ENCODE data around the gene CHMP5.

The CHMP5 gene

DNA sequence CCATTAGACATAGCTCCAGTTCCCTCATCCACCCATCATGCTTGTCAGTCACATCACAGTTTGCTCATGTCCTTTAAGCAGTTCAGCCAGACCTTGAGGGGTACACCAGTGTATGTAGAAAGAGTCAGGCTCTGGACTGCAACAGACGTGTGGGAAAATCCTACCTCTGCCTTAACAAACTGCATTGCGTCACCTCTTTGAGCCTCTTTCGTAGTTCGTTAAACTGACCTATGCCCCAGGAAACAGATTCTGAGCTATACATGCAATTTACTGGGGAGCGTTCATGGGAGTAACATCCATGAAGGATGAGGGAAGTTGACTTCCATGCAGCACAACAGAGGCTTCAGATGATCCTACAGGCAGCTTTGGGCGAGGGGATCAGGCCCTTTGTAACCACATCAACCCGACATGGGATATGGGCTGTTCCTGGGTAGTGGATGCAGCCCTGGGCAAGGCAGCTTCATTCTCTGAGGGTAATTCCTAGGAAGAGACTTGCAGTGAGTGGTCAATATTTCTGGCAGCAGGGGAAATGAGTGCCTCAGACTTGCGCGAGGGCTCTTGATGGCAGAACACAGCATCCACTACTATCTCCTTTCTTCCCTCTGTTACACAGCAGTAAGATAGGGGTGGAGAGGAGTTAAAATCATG lies 20.6 kb upstream of the CHMP5 start:
- no peak for DNase-seq

DNA sequence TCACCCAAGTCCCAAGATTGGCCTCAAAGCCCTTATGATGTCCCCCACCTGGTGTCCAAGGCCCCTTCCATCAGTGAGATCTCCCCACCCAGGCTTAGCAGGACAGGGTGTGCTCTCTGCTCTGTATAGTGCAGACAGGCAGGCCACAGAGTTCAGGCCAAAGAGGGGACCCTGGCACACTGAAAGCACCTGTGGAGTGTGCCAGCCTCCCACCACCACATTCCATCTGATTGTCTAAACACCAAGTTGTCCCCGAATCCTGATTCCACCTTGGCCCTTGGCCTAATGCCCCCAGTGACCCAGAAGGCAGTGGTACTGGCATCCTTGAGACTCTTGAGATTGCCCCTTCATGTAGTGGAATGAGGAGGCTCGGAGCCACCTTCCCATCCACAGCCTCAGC lies 19.5 kb upstream of the CHMP5 start:
- DNase-seq: no peak

DNA sequence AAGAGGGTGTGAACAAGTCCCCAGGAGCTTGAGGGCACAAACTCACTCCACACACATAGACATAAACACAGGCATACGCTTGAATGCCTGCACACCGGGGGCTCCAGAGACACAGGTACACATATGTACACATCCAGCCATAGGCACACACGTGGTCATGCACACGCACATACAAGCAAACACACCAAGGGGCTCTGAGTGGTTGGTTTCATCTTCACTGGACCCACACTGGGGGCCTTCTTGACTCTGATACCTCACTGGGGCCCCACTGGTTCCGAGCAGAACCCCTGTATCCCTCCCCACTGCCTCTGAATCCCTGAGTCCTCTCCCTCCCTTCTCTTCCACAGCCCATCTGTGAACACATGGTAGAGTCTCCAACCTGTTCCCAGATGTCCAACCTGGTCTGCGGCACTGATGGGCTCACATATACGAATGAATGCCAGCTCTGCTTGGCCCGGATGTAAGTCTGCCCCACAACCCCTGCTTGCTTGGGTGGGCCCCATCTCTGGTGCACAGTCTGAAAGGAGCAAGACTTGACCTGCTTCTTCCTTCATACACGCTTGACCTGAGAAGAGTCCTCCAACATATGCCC lies 18.5 kb upstream of the CHMP5 start:
- DNase-seq: no peak

DNA sequence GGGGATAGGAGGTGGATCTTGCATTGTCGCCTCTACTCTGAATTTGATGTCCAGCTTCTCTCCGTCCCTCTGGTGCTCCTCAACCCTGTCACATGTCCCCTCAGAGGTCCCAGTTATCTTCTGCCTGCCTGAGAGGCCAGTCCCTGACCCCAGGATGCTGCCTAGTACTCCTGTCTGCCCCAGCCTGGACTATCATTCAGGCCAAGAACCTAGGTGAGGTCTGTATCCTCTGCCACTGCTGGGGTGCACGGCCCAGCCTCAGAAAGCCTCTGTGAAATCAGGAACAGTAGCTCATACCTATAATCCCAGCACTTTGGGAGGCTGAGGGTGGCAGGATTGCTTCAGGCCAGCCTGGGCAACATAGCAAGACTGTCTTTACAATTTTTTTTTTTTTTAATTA lies 16.2 kb upstream of the CHMP5 start:
- no peak for DNase-seq

DNA sequence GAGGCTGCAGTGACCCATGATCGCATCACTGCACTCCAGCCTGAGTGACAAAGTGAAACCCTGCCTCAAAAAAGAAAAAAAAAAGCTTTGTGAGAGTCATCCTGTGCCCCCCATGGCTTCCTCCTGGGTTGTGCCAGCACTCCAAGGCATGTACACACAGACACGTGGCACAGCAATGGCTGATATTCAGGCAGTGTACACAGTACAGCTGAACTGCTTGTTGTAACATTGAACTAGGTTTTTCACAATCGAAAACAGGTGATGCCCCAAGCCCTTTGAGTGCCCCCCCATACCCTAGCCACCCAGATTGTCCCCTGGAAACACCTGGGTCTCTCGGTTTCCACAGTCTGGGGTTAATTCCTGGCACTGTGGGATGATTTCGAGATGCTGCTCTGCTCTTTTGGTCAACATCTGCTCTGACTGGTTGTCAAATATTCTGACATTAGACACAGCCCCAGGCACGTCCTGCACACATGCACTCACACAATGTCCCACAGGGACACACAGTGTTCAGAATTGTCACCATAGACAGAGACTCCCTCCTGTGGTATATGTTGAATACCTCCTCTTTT lies 15.7 kb upstream of the CHMP5 start:
- DNase-seq: no peak

DNA sequence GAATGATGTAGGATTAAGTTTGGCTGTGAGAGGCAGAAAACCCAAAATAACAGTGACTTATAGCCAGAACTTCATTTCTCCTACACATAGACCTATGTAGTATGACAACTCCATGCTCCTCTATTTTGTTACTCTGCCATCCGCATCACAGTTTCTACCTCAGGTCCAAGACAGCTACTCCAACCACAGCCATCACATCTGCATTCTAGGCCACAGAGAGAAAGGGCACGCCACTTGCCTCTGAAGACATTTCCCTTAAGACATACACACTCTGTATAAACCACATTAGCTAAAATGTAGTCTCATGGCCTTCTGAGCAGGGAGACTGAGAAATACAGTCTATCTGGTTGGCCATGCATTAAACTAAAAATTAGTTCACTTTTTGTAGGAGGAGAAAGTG lies 14.9 kb upstream of the CHMP5 start:
- no peak for DNase-seq

DNA sequence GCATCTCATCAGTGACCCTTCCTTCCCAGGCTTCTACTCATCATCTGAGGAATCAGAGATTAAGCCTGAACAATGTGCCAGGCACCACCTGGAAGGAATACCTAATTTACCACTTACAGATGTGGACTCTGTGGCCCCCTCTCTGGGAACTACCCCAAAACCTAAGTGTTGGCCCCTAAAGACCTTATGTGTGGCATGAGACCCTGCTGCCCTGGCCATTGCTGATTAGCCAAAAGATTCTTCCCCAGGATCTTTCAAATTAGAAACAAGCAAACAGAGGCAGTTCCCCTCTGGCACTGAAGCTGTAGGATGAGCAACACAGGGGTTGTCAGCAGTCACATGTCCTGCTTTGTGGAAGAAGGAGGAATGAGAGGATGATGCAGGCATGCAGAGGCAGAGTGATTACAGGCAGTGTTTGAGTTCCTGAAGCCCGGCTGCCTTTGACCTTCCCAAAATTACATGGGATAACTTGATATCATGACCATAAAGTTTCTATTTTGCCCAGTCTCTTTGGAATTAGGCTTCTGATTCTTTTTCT lies 14.3 kb upstream of the CHMP5 start:
- no peak for DNase-seq

DNA sequence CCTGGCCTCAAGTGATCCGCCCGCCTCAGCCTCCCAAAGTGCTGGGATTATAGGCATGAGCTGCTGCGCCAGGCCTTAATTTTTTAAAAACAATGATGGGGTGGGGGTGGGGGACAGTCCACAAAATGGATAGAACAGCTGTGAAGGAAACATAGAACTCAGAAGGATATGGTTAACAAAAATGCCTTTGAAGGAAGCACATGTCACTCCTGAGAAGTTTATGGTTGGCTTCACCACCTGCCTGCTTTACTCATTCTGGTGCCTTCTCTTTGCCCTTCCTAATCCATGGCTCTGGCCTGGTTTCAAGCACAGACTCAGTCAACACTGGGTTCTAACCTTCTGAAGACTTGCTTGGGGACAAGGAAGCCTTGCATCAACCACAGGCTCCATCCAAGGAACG lies 10.6 kb upstream of the CHMP5 start:
- no peak for DNase-seq

DNA sequence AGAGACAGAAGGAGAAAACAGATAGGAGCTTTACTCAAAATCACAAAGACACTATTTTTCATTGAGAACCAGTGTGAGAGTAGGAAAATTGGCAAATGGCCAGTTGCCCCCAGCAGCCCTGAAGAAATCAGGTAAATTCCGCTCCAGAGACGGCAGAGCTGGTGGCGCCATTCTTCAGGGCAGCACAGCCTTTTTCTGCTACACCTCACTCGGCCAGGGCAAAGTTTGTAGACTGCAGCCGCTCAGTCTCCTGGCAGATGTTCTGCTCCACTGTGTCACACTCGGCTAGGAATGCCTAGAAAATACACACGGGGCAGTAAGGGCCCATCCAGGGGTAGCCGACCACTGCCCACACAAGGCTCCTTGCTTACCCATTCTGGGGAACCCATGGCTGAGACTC lies 9.8 kb upstream of the CHMP5 start:
- DNase-seq: no peak

DNA sequence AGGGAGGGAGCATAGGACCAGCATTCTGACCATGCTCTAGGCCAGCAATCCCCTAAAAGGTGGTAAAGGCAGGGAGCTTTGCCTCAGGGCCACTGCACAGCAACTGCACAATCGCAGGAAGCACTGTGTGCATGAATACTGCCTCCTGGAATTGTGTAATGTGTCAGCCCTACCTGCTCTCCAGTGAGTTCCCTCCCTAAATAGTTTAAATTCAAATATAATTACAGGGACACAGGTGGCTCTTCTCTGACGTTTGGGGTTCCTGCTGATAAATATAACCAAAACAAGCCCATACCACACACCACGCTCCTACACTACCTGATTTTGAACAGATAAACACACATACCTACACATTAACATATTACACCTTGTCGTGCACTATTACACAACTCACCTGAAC lies 9.4 kb upstream of the CHMP5 start:
- no peak for DNase-seq

DNA sequence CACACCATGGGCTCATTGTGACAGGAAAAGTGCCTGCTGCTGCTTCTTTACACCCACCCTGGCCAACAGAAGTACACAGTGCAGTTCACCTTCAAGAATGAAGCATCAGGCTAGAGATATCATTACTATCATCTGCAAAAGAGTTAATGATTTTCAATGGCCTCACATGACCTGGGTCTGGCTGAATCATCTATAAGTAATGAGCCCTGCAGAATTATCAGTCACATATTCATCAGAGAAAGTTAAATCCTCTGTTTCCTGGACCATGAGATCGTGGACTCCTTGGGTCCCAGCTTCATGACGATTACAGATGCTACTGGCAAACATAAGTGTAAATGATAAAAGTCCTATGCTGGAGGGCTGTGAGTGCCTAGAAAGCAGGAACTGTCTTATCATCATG lies 8.6 kb upstream of the CHMP5 start:
- no peak for DNase-seq

DNA sequence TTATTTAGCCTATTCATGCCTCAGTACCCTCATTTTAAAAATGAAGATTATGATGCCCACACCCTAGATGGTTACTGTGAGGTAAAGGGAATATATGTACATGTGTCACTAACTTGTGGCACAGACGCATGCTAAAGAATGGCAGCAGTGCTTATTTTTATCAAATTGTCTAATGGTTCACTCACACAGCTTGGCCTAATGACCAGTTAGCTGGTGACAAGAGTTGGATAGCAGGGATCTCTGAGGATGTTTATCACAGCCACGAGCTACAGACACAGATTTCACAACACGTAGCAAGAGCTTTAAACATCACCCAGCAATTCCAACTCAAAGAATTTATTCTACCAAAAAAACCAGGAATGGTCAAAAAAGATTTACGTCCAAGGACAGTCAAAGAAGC lies 7.6 kb upstream of the CHMP5 start:
- DNase-seq: no peak

DNA sequence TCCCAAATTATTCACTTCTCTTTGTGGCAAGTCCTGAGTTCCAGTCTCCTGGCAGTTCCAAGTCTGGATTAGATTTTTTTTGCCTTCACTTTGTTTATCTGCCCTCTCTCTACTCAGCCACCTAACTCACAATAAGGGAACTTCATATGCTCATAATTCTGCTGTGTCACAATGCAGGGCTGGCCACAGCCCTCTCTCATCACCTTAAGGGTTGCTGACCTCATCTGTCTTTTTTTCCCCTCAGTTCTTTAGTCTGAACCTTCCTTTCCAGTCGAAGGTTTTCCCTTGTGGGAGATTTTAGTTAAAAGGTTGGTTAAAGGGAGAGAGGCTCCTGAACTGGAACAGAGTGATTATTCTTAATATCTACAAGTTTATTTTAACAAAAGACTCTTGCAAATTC lies 4.5 kb upstream of the CHMP5 start:
- DNase-seq: no peak

DNA sequence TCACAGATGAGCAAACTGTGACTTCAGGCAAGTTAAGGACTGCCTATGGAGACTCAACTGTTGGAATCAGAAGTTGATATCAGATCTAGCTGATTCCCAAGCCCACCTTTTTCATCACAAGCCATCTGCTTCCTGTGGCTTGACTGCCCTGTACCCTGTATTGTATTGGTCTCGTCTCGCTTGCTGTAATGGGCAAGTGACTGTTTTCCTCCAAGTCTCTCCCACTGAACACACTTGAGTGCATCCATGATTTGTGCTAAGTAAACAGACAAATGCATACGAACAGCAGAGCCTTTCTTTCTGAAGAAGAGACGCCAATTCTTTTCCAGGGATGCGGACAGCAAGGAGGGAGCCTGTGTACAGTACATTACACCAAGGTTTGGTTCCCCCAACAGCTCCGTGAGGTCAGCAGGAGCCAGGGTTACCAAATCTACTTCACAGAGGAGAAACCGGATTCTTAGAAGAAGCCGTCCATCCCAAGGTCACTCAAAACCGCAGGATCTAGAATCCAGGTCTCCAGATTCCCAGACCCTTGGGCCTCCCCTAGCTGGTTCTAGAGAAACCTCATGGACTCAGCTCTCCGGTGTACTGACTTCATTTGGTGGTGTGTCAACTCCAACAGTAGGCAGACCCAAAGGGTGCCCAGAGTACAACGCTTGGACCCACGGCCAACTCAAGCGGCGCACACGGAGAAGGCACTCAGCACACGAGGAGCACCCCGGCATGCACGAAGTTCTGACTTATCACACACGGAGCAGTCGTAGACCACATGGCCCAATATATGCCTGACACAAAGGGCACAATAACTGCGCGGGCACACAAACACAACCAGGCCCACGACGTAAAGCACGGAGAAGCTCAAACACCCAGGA lies 1.5 kb upstream of the CHMP5 start:
- DNase-seq: peak; percentile 2

DNA sequence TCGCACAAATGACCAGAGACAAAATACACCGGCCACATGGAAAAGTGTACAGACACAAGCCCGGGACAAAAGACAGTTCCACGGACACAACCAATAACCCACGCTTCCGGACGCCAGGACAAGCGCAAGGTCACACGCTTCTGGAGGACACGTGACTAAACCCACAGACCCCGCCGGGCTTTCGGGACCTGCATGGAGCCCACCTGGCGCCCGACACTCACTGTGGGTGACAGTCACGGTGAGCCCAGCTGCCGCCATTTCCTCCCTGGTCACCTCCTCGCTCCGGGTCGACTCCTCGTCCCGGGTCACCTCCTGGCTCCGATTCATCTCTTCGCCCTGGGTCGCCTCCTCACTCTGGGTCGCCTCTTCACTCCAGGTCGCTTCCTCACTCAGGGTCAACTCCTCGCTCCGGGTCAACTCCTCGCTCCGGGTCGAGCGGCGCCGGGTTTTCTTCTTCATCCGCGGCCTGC lies 811 bp upstream of the CHMP5 start:
- DNase-seq: peak; percentile 3

DNA sequence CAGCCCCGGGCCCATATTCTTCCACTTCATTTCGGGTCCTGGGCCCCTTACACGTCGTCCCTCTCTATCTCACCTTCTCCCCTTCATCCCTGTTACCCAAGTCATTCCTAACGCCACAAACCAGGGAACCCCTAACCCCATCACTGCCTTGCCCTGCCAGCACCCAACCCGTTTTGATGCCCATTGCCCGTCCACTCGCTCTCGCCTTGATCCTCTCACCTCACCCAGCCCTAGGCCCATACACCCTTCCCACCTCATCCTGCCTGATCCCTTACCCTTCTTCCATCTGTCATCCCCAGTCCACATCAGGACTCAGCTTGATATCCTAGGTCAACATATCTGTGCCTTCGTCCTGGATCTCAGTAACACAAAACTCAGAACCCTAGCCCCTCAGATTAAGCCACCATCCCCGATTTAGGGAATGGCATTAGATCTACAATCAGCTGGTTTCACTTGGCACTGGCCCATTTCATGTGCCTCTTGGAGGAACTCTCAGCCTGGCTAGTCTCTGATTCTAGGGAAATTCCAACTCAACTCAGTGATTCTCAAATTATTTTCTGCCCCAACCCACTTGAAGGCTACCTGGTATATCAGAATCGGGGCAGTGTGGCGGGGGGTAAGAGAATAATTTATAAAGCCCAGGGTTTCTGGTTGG lies 489 bp downstream of the CHMP5 start:
- no peak for DNase-seq

DNA sequence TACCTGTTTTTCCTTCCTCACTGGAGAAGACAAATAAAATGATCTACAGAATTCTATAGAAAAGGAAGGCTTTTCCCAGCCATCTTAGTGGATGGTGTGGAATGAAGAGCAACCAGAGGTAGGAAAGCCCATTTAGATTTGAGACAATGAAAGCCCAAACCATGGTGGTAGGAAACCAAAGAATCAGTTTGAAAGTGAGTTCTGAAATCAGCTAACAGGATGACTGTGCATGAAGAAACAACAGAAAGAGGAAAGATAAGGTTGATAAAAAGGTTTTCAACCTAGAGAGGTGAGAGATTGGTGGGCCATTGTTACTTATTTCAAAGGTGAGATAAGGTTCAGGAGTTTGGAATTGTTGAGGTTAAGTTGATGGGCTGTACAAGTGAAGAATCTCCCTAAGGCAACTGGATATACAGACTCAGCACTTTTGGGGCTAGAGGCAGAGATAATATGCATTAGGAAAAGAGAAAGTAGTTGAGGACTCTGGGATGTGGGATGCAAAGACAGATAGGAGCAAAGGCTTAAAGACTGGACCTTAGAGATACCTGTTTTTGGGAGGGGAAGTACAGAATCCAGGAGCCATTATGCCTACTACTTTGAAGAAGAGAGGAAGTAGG lies 2.4 kb downstream of the CHMP5 start:
- no peak for DNase-seq

DNA sequence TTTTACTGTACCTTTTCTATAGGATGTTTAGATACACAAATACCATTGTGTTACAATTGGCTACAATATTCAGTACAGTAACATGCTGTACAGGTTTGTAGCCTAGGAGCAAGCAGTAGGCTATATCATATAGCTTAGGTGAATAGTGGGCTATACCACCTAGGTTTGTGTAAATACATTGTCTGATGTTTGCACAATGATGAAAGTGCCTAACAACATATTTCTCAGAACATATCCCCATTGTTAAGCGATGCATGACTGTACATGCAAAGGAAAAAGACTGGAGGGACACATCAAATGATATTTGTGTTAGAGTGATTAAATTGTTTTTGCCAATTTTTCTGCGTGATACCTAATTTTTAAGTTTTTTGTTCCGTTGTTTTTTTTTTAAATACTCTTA lies 5.3 kb downstream of the CHMP5 start:
- no peak for DNase-seq

DNA sequence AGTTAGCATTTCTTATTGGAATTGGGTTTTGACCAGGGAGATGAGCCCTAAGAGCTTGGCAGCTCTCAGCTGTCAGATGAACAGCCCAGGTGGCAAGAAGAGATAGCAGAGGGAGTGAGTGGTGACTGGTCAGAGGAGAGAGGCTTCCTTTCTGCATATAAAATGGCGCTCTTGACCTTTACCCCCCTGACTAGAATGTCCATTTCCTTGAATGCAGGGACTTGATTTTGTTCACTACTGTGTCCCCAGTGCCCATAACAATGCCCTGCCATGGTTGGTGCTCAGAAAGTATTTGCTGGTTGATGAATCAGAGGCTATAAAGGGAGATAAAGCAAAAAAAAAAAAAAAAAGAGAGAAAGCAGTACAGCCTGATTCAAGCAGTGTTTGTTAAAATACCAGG lies 7.2 kb downstream of the CHMP5 start:
- DNase-seq: no peak

DNA sequence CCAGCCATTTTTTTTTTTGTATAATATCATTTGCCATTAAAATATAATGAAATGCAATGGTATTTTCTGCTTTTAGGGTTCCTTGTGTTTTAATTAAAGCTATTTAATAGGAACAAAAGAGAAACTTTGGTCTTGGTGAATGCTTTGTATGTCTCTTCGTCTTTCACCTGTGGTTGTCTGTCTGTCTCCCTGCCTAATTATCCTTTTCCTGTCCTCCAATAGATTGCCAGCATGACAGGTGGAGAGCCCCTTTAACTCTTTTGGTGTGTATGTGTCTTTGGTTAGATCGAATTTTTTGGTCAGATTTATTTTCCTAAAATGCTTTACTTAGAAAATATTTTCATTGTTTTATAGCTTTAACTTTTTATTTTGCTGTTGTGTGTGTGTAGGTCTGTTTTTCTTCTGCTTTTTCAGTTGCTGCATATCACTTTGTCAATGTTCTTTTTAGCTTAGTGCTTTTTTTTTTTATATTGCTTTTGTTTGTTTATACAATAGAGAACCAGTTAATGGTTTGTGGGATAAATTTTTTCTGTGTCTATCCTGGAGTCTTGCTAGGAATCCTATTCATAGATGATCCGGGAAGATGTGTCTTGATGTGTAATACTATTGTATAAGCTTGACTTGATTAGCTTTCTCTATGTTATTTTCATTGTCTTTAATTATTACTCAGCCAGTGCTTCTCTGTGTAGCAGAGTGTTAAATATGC lies 8.6 kb downstream of the CHMP5 start:
- no peak for DNase-seq

DNA sequence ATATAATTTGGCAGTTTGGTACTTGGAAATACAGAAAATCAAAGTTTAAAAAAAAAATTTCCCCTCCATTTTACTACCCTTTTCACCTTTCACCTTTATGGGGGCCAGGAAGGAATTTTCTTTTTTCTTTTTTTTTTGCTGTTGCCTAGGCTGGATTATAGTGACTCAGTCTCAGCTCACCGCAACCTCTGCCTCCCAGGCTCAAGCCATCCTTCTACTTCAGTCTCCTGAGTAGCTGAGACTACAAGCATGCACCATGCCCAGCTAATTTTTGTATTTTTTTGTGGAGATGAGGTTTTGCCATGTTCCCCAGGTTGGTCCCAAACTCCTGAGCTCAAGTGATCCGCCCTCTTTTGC lies 9.1 kb downstream of the CHMP5 start:
- no peak for DNase-seq

DNA sequence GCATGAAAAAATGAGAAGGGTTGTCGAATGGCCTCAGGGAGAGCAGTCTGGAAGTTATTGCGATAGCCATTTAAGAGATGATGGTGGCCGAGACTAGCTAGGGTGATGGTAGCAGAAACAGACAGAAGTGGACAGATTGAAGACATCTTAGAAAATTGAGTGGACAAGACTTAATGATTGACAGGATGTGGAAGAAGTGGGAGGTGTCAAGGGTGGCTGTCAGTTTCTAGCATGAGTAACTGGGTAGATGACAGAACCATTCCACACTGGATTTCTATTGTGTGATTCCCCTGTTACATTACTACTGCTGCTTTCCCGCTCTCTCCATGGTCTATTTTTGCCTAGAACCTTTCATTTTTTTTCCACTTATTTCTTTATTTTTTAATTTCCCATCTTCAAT lies 12.6 kb downstream of the CHMP5 start:
- no peak for DNase-seq

Measured in NCI-H2171 treated with DMSO at 0.1 percent for 48 hours (cell line).